GM19452 (cell line): ENCODE data around the gene SCTR.
A peak's percentile ranks its signal among the peaks of the same experiment; 100 is the strongest.

Experiments
- ATAC-seq: cut with Tn5 transposase; IDR thresholded peaks from one replicate; pipeline ENCODE4 v1.9.1; 2021; ENCODE audit not compliant: unreplicated experiment

SCTR gene

DNA sequence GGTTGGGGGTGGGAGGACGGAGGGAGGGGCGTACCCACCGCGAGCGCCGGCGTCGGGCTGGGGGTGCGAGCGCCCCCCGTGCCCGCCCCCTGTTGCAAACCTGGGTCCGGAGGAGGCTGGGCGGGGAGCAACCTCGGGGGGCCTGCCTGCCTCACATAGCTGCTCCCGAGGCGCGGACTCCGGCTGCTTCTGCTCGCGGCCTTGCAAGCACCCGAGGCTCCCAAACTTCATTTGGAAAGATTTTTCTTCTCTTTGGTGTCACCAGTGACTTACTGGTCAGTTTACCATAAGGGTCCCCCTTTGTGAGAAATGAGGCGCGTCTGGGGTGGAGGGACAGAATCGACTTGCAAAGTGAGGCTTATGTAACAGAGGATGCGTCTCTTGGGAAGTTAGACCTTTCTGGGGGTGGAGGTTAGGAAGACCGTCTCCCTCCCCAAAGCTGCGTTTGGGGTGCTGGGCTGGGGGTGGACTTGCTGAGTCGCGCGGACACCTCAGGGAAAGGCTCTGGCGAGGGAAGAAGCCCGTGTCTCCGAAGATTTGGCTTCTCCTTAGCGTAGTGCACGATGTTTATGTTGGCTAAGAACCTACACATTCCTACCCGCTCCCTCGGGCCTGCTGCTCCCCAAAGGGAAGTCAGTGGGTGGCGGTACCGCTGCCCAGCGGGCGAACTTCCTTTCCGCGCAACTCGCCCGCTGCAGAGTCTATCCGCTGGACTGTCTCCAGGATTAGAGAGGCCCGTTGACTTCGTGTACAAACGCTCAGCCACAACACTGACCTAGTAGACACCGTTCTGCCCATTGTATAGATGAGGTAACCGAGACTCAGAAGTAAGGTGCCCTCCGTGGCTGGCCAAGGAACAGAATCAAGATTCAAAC, 92.1 kb downstream of the SCTR start:
- ATAC-seq, result peak; percentile 8

DNA sequence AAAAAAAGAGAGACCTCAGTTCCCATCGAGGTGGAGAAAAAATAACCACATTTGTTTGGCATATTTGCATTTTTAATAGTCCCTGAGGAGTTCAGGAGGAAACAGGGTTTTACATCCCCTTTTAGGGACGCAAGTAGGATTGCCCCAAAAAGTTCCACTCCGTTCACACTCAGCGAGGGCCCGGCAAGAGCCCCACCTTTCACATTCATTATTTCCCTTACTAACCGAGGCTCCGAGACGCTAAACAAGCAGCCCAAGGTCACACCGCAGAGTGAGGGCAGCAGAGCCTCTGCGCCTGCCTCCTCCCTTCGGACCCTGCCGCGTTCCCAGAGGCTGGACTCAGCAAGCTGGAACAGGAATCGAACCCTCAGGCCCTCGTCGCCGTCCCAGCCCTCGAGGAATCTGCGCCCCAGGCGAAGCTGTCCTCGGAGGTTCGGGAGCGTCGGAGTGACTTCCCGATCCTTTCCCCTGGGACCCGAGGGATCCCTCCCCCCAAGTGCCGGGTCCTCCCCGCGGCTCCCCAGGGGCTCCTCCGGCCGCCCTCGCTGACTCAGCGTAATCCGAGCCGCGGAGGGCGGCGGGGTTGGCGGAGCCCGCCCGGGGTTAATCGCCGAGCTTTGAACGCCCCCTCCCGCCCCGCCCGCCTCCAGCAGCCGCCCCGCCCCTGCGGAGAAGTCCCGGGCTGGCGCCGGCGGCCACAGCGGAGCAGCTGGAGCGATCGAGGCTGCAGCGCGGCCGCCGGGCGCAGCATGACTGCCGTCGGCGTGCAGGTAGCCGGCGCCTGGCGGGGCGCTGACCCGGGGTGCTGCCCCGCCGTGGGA, 92.9 kb downstream of the SCTR start, which contains the start of gene TMEM37:
TMEM37 (plus strand) TSS at position 700 of the 821 bp plus-strand sequence; CDS start at position 750, 50 bp downstream.
- peak; percentile 68 for ATAC-seq

- ATAC-seq, result no peak
Measured at GRCh38 chr2:119430023-119430498, 94.2 kb downstream of the SCTR start.

DNA sequence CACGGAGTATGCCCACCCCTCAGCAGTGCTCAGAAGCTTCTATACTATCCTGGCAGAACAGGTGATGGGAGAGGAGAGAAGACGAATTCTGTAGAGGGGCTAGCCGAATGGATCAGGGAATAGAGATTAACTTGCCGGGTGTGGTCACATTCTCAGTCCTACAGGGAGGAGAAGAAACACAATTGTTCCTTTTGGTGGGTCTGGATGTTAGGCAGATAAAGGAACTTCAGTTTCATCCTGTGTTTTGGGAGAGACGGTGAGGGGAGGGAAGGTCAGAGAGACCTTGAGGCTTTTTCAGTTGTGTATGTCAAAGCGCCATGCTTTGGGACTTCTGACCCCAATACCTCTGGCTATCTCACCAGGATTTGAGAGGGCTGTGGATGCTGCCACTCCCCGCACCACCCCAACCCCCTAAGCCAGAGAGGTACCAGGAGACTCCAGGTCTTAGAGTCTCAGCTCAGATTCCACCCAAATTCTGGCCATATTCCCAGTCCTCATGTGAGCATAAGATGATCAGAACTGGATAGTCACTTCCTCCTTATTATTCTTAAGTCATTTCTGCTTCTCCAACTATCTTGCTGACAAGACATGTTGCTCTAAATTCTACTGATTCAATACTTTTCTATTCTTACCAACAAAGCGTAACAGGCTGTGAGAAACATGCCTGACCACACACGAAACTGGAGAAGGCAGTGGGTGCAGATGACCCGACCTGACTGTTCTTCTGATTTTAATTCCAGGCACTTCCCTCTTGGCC, 94.9 kb downstream of the SCTR start:
- no peak for ATAC-seq

- ATAC-seq, result no peak
Measured at GRCh38 chr2:119428488-119429224, 95.6 kb downstream of the SCTR start.

DNA sequence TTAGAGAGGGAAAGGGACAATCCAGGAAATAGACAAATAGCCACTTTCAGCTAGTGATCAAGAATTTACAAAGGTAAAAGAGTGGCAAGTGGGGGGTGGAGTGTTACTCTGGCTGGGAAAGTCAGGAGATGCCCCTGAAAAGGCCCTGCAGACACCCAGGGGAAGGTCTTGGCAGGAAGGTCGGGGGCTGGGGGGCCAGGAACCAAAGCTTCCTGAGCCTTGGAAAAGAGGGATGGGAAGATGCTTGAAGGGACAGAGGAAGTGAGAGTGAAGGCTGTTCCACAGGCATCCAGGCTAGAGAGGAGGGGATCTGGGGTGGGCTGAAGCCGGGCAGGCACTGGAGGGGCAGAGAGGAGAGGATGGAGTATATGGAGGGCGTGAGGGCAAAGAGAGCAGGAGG, 96.5 kb downstream of the SCTR start:
- no peak for ATAC-seq

DNA sequence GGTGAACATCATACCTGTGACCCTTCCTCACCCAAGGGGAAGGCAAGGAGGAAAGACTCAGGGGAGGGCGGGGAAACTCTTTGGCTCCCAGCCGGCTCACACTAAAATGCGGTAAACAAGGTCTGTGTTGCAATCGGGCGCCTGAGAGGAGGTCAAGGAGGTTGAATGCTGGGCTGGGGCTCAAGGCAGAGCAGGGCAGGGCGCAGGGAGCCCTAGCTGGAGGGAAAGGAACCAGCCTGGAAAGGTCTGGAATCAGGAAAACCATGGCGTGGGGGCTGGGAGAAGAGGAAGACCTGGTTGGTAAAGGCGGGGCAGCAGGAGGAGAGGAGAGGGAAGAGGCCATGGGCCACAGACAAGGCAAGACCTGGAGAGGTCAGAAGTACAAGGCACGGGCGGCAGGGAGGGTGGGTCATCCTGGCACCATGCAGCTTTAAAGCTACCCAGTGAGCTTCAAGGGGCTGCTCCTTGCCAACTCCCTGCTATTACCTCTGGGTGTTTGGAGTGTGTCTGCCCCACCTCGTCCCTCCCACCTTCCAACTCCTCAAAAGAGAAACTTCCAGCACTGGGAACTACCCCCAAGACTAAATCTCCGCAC, 97.4 kb downstream of the SCTR start:
- no peak for ATAC-seq

DNA sequence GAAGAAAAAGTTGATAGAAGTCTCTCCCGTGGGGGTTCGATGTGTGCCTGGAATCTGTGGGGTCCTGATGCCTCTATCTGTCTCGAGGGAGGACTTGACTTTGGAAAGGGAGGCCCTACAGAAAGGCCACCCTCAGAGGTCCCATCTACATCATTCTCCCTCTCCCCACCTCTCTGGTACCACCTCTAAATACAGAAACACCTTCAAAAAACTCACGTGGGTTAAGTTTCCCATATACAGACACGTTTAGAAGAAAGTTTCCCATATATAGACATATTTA, 97.9 kb downstream of the SCTR start:
- no peak for ATAC-seq

DNA sequence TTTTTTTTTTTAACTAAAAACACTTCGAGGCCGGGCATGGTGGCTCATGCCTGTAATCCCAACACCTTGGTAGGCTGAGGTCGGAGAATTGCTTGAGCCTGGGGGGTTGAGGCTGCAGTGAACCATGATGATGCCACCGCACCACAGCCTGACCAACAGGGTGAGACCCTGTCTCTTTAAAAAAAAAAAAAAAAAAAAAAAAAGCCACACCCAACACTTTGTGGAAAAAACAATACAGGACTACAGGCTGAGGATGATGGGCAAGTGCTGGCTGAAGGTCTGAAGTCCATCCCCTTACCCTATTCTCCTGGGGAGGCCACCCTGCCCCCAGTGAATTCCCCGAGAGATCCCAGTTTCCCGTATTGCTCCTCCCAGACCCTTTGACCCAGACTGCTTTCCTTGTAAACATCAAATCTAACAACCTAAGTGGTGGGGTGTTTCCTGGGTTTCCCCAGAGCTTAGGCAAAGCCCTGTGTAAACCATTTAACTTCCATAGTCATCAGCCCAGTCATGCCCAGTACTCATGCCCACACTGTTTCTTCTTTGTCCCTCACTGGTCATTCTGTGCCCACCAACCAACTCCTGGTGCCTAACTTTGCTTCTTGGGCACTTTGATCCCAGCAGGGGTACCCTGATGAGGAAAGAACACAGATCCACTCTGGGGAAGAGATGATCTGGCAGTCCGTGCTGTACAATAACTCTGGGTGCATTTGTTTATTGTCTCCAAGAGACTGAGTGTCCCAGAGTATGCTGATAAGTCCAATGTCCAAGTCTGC, 98.5 kb downstream of the SCTR start:
- no peak for ATAC-seq

DNA sequence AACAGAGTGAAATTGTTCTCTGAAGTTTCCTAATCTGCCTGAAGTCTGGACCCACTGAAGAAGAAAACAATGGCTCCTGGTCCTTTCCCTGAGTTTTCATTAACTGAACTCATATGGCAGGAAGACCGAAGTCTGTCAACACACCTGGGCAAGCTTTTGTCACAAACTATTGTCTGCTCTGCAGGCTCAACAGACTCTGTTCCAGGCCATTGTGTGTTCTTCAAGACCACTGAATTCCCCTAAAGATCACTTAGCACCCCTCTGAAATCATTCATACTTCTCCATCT, 99.2 kb downstream of the SCTR start:
- ATAC-seq, result no peak

- no peak for ATAC-seq
Measured at GRCh38 chr2:119424284-119425118, 99.8 kb downstream of the SCTR start.

DNA sequence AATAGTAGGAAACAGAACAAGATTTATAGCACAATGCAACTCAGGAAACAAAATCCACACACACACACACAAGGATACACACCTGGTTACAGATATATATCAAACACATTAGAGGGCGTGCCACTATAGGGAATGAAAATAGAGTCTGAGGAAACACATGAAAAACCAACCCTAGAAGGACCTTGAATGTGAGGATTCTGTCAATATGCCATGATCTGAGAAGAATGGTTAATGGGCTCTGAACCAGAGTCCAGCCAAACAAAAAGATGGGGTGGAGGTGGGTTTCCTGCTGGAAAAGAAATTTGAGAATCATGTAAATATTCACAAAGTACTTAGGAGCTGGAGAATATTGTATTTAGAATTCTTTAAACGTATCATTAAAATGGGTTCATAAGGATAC, 100.5 kb downstream of the SCTR start:
- ATAC-seq, result no peak

DNA sequence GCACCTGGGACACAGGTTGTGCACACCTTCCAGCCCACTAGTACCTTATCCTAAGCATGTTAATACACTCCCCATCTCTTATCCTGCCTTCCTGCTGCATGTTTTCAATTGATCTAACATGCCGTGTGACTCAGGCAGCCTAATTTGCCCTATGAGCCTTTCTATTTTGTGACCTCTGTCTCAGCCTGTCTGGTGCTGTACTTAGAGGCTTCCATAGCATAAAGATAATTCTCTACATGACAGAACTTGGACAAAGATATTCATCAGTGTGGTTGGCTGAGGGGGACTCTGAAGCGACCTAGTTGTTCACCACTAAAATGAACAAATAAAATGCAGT, 101.2 kb downstream of the SCTR start:
- no peak for ATAC-seq

GRCh38 chr2:119422360-119423107, 101.7 kb downstream of the SCTR start:
- ATAC-seq, result no peak

GRCh38 chr2:119421741-119422140, 102.5 kb downstream of the SCTR start:
- no peak for ATAC-seq

DNA sequence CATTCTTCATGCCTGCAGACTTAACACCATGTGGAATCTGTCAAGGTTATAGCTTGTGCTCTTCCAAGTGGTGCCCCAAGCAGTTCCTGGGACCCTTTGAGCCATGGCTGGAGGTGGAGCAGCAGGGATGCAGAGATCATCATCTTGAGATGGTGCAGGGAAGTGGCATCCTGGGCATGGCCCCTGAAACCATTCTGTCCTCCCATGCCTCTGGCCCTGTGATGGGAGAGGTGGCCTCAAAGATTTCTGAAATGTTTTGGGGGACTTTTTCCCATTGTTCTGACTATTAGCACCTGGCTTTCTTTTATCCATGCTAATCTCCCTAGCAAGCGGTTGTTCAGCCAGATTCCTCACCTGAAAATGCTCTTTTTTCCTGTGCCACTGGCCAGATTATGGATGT, 103.0 kb downstream of the SCTR start:
- ATAC-seq, result no peak

DNA sequence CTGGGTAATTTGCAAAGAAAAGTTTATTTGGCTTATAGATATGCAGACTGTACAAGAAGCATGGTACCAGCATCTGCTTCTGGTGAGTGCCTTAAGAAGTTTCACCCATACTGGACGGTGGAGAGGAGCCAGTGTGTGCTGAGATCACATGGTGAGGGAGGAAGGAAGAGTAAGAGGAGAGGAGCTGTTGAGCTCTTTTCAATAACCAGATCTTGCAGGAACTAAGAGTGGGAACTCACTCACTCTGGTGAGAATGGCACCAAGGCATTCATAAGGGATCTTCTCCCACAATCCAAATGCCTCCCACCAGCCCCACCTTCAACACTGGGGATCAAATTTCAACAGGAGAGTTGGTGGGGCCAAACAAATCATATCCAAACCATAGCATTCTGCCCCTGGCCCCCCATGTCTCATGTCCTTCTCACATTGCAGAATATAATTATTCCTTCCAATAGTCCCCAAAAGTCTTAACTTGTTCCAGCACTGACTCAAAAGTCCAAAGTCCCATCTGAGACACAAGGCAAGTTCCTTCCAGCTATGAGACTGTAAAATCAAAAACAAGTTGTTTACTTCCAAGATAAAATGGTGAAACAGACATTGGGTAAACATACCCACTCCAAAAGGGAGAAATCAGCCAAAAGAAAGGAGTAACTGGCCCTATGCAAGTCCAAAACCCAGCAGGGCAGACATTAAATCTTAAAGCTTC, 104.3 kb downstream of the SCTR start:
- ATAC-seq, result no peak

DNA sequence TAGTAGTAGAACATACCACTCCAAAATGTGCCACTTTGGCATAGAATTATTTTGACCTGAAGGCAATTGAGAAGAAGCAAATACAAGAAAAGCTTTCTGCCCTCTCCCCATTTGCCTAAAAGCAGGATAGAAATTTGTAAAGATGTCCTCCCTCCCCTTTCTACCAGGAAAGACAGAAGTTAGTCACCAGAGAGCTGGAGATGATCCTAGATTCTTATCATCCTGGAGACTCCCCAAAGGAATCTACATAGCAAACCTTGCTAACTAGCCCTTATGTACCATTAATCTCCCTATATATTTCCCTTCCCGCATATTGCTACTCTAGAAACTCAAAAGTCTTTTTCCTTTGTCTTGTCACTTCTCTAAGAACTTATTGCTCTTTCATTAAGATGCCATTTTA, 105.2 kb downstream of the SCTR start:
- ATAC-seq, result no peak
